Right atrium auricular region (tissue), 2 donors: ENCODE data around the gene ZFR2. TPM values are rescaled to one million over a fixed set of nuclear protein-coding genes. Genes with fewer than 3 reads are reported as not detected.

Source experiments
- DNase-seq: peaks from one replicate; pipeline ENCODE4 v3.0.0-alpha.2; 2019; ENCODE audit warnings: low spot score
- H3K27ac ChIP-seq, 2 donors: fragments of 200-600 bp; sonication (generic); 1 replicate in 1 of 2; 2 replicates in 1 of 2; pipeline ENCODE4 v1.5.1; 2016 to 2019
- H3K27me3 ChIP-seq, 2 donors: fragments of 200-600 bp; sonication (generic); one replicate each; pipeline versions ENCODE4 v1.5.1 to v1.6.0; 2017 to 2019
- H3K36me3 ChIP-seq: fragments of 200-600 bp; sonication (generic); one replicate; pipeline ENCODE4 v1.5.1; 2016
- H3K4me1 ChIP-seq, 2 donors: fragments of 200-600 bp; sonication (generic); one replicate each; pipeline versions ENCODE4 v1.5.1 to v1.6.0; 2017 to 2019
- H3K4me3 ChIP-seq, 2 donors: fragments of 200-600 bp; sonication (generic); 1 replicate in 1 of 2; 2 replicates in 1 of 2; pipeline ENCODE4 v1.5.1; 2017 to 2019; ENCODE audit warnings: mild to moderate bottlenecking in 1 of 2, moderate library complexity in 1 of 2
- H3K9me3 ChIP-seq, 2 donors: fragments of 200-600 bp; sonication (generic); one replicate each; pipeline ENCODE4 v1.5.1; 2019
- CTCF ChIP-seq, 2 donors: fragments of 200-600 bp; sonication (generic); IDR thresholded peaks; one replicate each; pipeline ENCODE4 v1.5.1; 2019; ENCODE audit warnings: antibody characterized with exemption in 2 of 2
- total RNA-seq, 2 donors: library from RNA; depleted of rRNA; stranded (reverse); fragments of >200 nt; gene quantifications; one replicate each; pipeline ENCODE4 v1.1.0, GENCODE V29; 2016

The ZFR2 gene
- total RNA-seq, 2 donors from 2014 or later, result not detected

GRCh38 chr19:3827306-3827705 lies 41.5 kb downstream of the ZFR2 start:
- Histone ChIP-seq H3K27ac (no peak overlapping the region), H3K27me3 (no peaks in the 10 kb centered on the region), H3K4me1 (no peaks in the 10 kb centered on the region), H3K36me3 (no peaks in the 10 kb centered on the region), H3K9me3 (no peaks in the 10 kb centered on the region), H3K4me3 (no peak overlapping the region)
- no peak for DNase-seq
- no peak for TF ChIP-seq CTCF (IDR thresholded peaks at IDR 0.05)

- Histone ChIP-seq H3K27ac (no peak overlapping the region), H3K9me3 (no peaks in the 10 kb centered on the region), H3K36me3 (no peaks in the 10 kb centered on the region), H3K27me3 (no peaks in the 10 kb centered on the region), H3K4me1 (peaks cover 0 to 4% of the 10 kb centered on the region in 2 donors), H3K4me3 (no peak overlapping the region)
- no peak for DNase-seq
- TF ChIP-seq CTCF (IDR thresholded peaks at IDR 0.05), result no peak
These were observed 42.7 kb downstream of the ZFR2 start for GRCh38 chr19:3826163-3826562.

GRCh38 chr19:3825286-3825956 lies 43.4 kb downstream of the ZFR2 start:
- no peak for TF ChIP-seq CTCF (IDR thresholded peaks at IDR 0.05)
- Histone ChIP-seq H3K27ac (no peak overlapping the region), H3K27me3 (no peaks in the 10 kb centered on the region), H3K4me1 (peaks cover 0 to 4% of the 10 kb centered on the region in 2 donors), H3K36me3 (no peaks in the 10 kb centered on the region), H3K9me3 (no peaks in the 10 kb centered on the region), H3K4me3 (no peak overlapping the region)
- DNase-seq, result no peak

- Histone ChIP-seq H3K4me3 (no peak overlapping the region), H3K27ac (no peak overlapping the region), H3K27me3 (no peaks in the 10 kb centered on the region), H3K4me1 (peaks cover 0 to 4% of the 10 kb centered on the region in 2 donors), H3K9me3 (no peaks in the 10 kb centered on the region), H3K36me3 (no peaks in the 10 kb centered on the region)
- no peak for DNase-seq
- TF ChIP-seq CTCF (IDR thresholded peaks at IDR 0.05), result no peak
These were observed 45.5 kb downstream of the ZFR2 start for GRCh38 chr19:3823350-3823713.

GRCh38 chr19:3822683-3823349 lies 46.0 kb downstream of the ZFR2 start:
- peaks cover 0 to 4% of the 10 kb centered on the region in 2 donors for H3K4me1 ChIP-seq
- no peak overlapping the region for H3K4me3 ChIP-seq
- H3K36me3 ChIP-seq, result no peaks in the 10 kb centered on the region
- H3K27ac ChIP-seq, result no peak overlapping the region
- no peak for TF ChIP-seq CTCF (IDR thresholded peaks at IDR 0.05)
- no peak for DNase-seq
- H3K9me3 ChIP-seq, result no peaks in the 10 kb centered on the region
- no peaks in the 10 kb centered on the region for H3K27me3 ChIP-seq
